H1 (cell line): ENCODE measurements around the gene MRAP. TPM values are rescaled to one million over a fixed set of nuclear protein-coding genes. Genes with fewer than 3 reads are reported as not detected.

Experiments used
- CTCF ChIA-PET: fragments of 300-600 bp; sonication (Branson Sonifier 250); formaldehyde crosslinking; loops from one replicate; lab custom pipeline; 2021; ENCODE audit not compliant: partially characterized antibody; lab: Charles Lee
- POLR2A ChIA-PET: fragments of 300-600 bp; sonication (Branson Sonifier 250); formaldehyde crosslinking; loops from one replicate; lab custom pipeline; 2021; ENCODE audit warnings: inconsistent platforms; ENCODE audit not compliant: partially characterized antibody; lab: Charles Lee
- DNase-seq, 2 experiments: peaks; one replicate each; pipeline versions ENCODE4 v3.0.0 to v3.0.0-alpha.2; 2010 to 2022; ENCODE audit warnings: low spot score in 2 of 2, low read depth in 1 of 2, mixed read lengths in 1 of 2
- FAIRE-seq: peaks from 2 replicates; lab custom pipeline; 2011; peaks lifted over from hg19 to GRCh38; lab: Jason Lieb, UNC
- H2AFZ ChIP-seq: 2 replicates; pipeline ENCODE4 v1.8.1; 2012; ENCODE audit warnings: low read length, inconsistent platforms
- H2AK5ac ChIP-seq: 2 replicates; pipeline ENCODE4 v1.6.1; 2013; ENCODE audit warnings: low read depth, low read length
- H2BK120ac ChIP-seq: replicated peaks from 2 replicates; pipeline ENCODE3; 2013; ENCODE audit warnings: low read depth, low read length, inconsistent platforms
- H2BK12ac ChIP-seq: 2 replicates; pipeline ENCODE4 v1.6.1; 2013; ENCODE audit warnings: low read depth, low read length
- H2BK15ac ChIP-seq: 2 replicates; pipeline ENCODE4 v1.6.1; 2013; ENCODE audit warnings: low read length
- H2BK20ac ChIP-seq: 2 replicates; pipeline ENCODE4 v1.6.1; 2013; ENCODE audit warnings: low read length
- H2BK5ac ChIP-seq: 2 replicates; pipeline ENCODE4 v1.6.1; 2013; ENCODE audit warnings: low read depth, low read length
- H3K14ac ChIP-seq: 2 replicates; pipeline ENCODE4 v1.6.1; 2013; ENCODE audit warnings: inconsistent platforms; ENCODE audit not compliant: insufficient read length
- H3K18ac ChIP-seq: 2 replicates; pipeline ENCODE4 v1.6.1; 2013; ENCODE audit warnings: low read length; ENCODE audit errors: extremely low read depth
- H3K23ac ChIP-seq: 2 replicates; pipeline ENCODE4 v1.6.1; 2013; ENCODE audit warnings: inconsistent platforms; ENCODE audit not compliant: insufficient read length
- H3K23me2 ChIP-seq: 2 replicates; pipeline ENCODE4 v1.6.1; 2013; ENCODE audit warnings: low read depth, low read length
- H3K27ac ChIP-seq: 2 replicates; pipeline ENCODE4 v1.6.1; 2011; ENCODE audit warnings: low read depth, low read length, inconsistent platforms
- H3K27me3 ChIP-seq, 4 experiments: replicated peaks in 1 of 4; 1 replicate in 1 of 4; 2 replicates in 3 of 4; pipeline versions ENCODE4 v1.6.1 to v1.8.1; 2011 to 2013; ENCODE audit warnings: low read length in 3 of 4, mild to moderate bottlenecking in 3 of 4, inconsistent platforms in 2 of 4, mixed read lengths in 2 of 4, moderate library complexity in 1 of 4; ENCODE audit not compliant: control insufficient read depth in 3 of 4, insufficient read depth in 3 of 4; ENCODE audit errors: extremely low read depth in 1 of 4
- H3K36me3 ChIP-seq, 4 experiments: 2 replicates each; pipeline versions ENCODE4 v1.6.1 to v1.8.1; 2011 to 2013; ENCODE audit warnings: mild to moderate bottlenecking in 4 of 4, low read length in 3 of 4, moderate library complexity in 2 of 4, control low read depth in 1 of 4, inconsistent platforms in 1 of 4; ENCODE audit not compliant: insufficient read depth in 4 of 4, control insufficient read depth in 2 of 4
- H3K4ac ChIP-seq: replicated peaks from 2 replicates; pipeline ENCODE3; 2013; ENCODE audit warnings: low read length, low read depth, mixed read lengths, inconsistent platforms; ENCODE audit not compliant: insufficient read length
- H3K4me1 ChIP-seq, 4 experiments: replicated peaks in 1 of 4; 1 replicate in 1 of 4; 2 replicates in 3 of 4; pipeline versions ENCODE4 v1.6.1 to v1.8.1; 2011 to 2013; ENCODE audit warnings: low read length in 3 of 4, inconsistent platforms in 2 of 4, mixed read lengths in 1 of 4; ENCODE audit not compliant: insufficient read depth in 4 of 4, control insufficient read depth in 3 of 4
- H3K4me2 ChIP-seq, 2 experiments: 2 replicates each; pipeline versions ENCODE4 v1.6.1 to v1.8.1; 2011 to 2013; ENCODE audit warnings: low read depth in 2 of 2, low read length in 2 of 2, control low read depth in 1 of 2, inconsistent platforms in 1 of 2, mild to moderate bottlenecking in 1 of 2; ENCODE audit not compliant: insufficient read depth in 1 of 2
- H3K4me3 ChIP-seq, 4 experiments: fragments of 200-600, 300-600 bp in 1 of 4; sonication (generic), shearing (Covaris generic), sonication (Bioruptor Twin) in 1 of 4; 2 replicates each; pipeline versions ENCODE4 v1.5.1 to v1.8.1; 2011 to 2016; ENCODE audit warnings: low read length in 4 of 4, low read depth in 3 of 4, control low read depth in 2 of 4, inconsistent platforms in 2 of 4, mild to moderate bottlenecking in 2 of 4, mixed read lengths in 1 of 4, moderate library complexity in 1 of 4; ENCODE audit not compliant: insufficient read depth in 2 of 4; ENCODE audit errors: extremely low read depth in 1 of 4
- H3K56ac ChIP-seq: replicated peaks from 2 replicates; pipeline ENCODE3; 2013; ENCODE audit warnings: low read depth, mild to moderate bottlenecking, mixed read lengths, low read length, inconsistent platforms; ENCODE audit not compliant: insufficient read length
- H3K79me1 ChIP-seq: 2 replicates; pipeline ENCODE4 v1.6.1; 2013; ENCODE audit warnings: low read depth, low read length, control low read depth
- H3K79me2 ChIP-seq, 2 experiments: 2 replicates each; pipeline versions ENCODE4 v1.6.1 to v1.8.1; 2012 to 2013; ENCODE audit warnings: low read length in 2 of 2, mild to moderate bottlenecking in 2 of 2, inconsistent platforms in 1 of 2; ENCODE audit not compliant: insufficient read depth in 2 of 2, control insufficient read depth in 1 of 2
- H3K9ac ChIP-seq, 4 experiments: replicated peaks in 1 of 4; 1 replicate in 1 of 4; 2 replicates in 3 of 4; pipeline versions ENCODE4 v1.6.1 to v1.8.1; 2011 to 2013; ENCODE audit warnings: low read depth in 3 of 4, low read length in 3 of 4, control low read depth in 2 of 4, mild to moderate bottlenecking in 2 of 4, moderate library complexity in 2 of 4, inconsistent platforms in 1 of 4; ENCODE audit errors: extremely low read depth in 1 of 4
- H3K9me3 ChIP-seq, 2 experiments: 2 replicates each; pipeline versions ENCODE4 v1.6.1 to v1.8.1; 2012 to 2013; ENCODE audit warnings: mild to moderate bottlenecking in 2 of 2, moderate library complexity in 2 of 2, control low read depth in 1 of 2, inconsistent platforms in 1 of 2, low read depth in 1 of 2, low read length in 1 of 2, mixed read lengths in 1 of 2; ENCODE audit not compliant: insufficient read depth in 2 of 2
- H4K20me1 ChIP-seq, 2 experiments: replicated peaks in 1 of 2; 2 replicates each; pipeline versions ENCODE3 to v1.8.1; 2011 to 2013; ENCODE audit warnings: inconsistent platforms in 2 of 2, low read length in 2 of 2, mild to moderate bottlenecking in 1 of 2; ENCODE audit not compliant: insufficient read depth in 2 of 2, control insufficient read depth in 1 of 2
- H4K5ac ChIP-seq: 2 replicates; pipeline ENCODE4 v1.6.1; 2013; ENCODE audit warnings: low read length, low read depth, mixed read lengths, inconsistent platforms; ENCODE audit not compliant: insufficient read length
- H4K8ac ChIP-seq: 2 replicates; pipeline ENCODE4 v1.8.0; 2013; ENCODE audit warnings: mild to moderate bottlenecking, moderate library complexity, low read length, inconsistent platforms; ENCODE audit not compliant: insufficient read depth; ENCODE audit errors: extremely low read depth
- H4K91ac ChIP-seq: replicated peaks from 2 replicates; pipeline ENCODE3; 2013; ENCODE audit warnings: low read length, mixed read lengths, inconsistent platforms; ENCODE audit not compliant: insufficient read length
- CTBP2 ChIP-seq: IDR thresholded peaks from 2 replicates; pipeline ENCODE4 v1.7.0; 2011; ENCODE audit warnings: borderline replicate concordance, mild to moderate bottlenecking, moderate library complexity, mixed read lengths, low read length; ENCODE audit not compliant: insufficient read depth, insufficient read length
- GTF2F1 ChIP-seq: IDR thresholded peaks from 2 replicates; pipeline ENCODE4 v1.6.1; 2012; ENCODE audit warnings: low read depth, low read length, improper control_type of control experiment, borderline replicate concordance
- HDAC6 ChIP-seq: IDR thresholded peaks from one replicate; pipeline ENCODE4 v1.7.1; 2012; ENCODE audit warnings: low read depth, mild to moderate bottlenecking, inconsistent platforms, low read length, moderate library complexity
- NANOG ChIP-seq: IDR thresholded peaks from 2 replicates; pipeline ENCODE4 v1.6.1; 2011; ENCODE audit warnings: low read length, low read depth, mild to moderate bottlenecking, inconsistent platforms; ENCODE audit not compliant: insufficient read depth, poor library complexity, severe bottlenecking
- RAD21 ChIP-seq, 2 experiments: IDR thresholded peaks in 1 of 2; conservative IDR thresholded peaks in 1 of 2; 2 replicates each; pipeline ENCODE4 v1.6.1; 2011; ENCODE audit warnings: low read depth in 2 of 2, low read length in 2 of 2, improper control_type of control experiment in 1 of 2, inconsistent platforms in 1 of 2, mild to moderate bottlenecking in 1 of 2, moderate library complexity in 1 of 2
- RBBP5 ChIP-seq: IDR thresholded peaks from 2 replicates; pipeline ENCODE4 v1.7.1; 2012; ENCODE audit warnings: low read depth, mild to moderate bottlenecking, inconsistent platforms, low read length, moderate library complexity, borderline replicate concordance
- RFX5 ChIP-seq: IDR thresholded peaks from 2 replicates; pipeline ENCODE4 v1.6.1; 2011; ENCODE audit warnings: low read depth, low read length, improper control_type of control experiment, borderline replicate concordance
- TEAD4 ChIP-seq: IDR thresholded peaks from 2 replicates; pipeline ENCODE4 v1.6.1; 2012; ENCODE audit warnings: low read depth, low read length, inconsistent platforms, mixed read lengths
- WGBS, 2 experiments: shearing (Covaris generic) in 1 of 2; methylation state at CpG; one replicate each; pipeline versions ENCODE4 v1.1.6 to v1.1.7; 2013 to 2015; ENCODE audit warnings: low lambda C conversion rate in 2 of 2, mixed read lengths in 2 of 2, inconsistent platforms in 1 of 2, low coverage in 1 of 2, missing lambda C conversion rate in 1 of 2; ENCODE audit not compliant: insufficient replicate concordance in 2 of 2, insufficient coverage in 1 of 2, insufficient read length in 1 of 2; ENCODE audit errors: extremely low coverage in 1 of 2, missing lambda C conversion rate in 1 of 2; 5-methylcytosine and 5-hydroxymethylcytosine counted together
- polyA plus RNA-seq, 7 experiments: library from polyadenylated mRNA; depleted of rRNA in 3 of 7; stranded (reverse) in 5 of 7; unstranded in 2 of 7; fragments of >200 nt in 5 of 7; fragments of 200-250 nt in 2 of 7; gene quantifications; 1 replicate in 5 of 7; 2 replicates in 1 of 7; 4 replicates in 1 of 7; pipeline versions ENCODE4 v1.2.1 to v1.2.3, GENCODE V29; 2011 to 2013; ENCODE audit warnings: missing spikeins in 2 of 7, mixed read lengths in 2 of 7
- total RNA-seq: library from RNA; stranded (reverse); fragmentation: NEBNext Ultra II Directional; extraction: Animal tissue kit (Norgen Biotek cat#: 25700); gene quantifications from 2 replicates; pipeline ENCODE4 v1.2.1, GENCODE V29; 2021
- TF ChIP-seq, protein P1 (sequence below), 3 experiments: IDR thresholded peaks; 1 replicate in 2 of 3; 2 replicates in 1 of 3; pipeline versions ENCODE4 v1.5.1 to v1.6.1; 2011; ENCODE audit warnings: low read length in 3 of 3, mild to moderate bottlenecking in 3 of 3, inconsistent platforms in 2 of 3, low read depth in 1 of 3, moderate library complexity in 1 of 3; ENCODE audit not compliant: insufficient read depth in 1 of 3; ENCODE audit errors: control extremely low read depth in 1 of 3
- TF ChIP-seq, protein P2 (sequence below): IDR thresholded peaks from 2 replicates; pipeline ENCODE4 v1.6.1; 2012; ENCODE audit warnings: inconsistent platforms

The MRAP gene
- total and polyA plus RNA-seq, 2 of the 8 experiments (the other 6 are each of a cell fraction or from before 2014, with no cell fraction given) = not detected

- Histone ChIP-seq H2BK12ac (no peak overlapping the region), H3K79me2 (no peaks in the 10 kb centered on the region), H3K36me3 (peaks cover 0 to 3% (median 0%) of the 10 kb centered on the region in 4 experiments; a peak in 1 of 8 replicates), H3K23ac (no peak overlapping the region), H3K9me3 (peaks cover 0 to 3% of the 10 kb centered on the region in 2 experiments; a peak in 1 of 4 replicates), H2BK5ac (no peak overlapping the region), H4K5ac (no peak overlapping the region), H2BK20ac (no peak overlapping the region), H2BK15ac (no peak overlapping the region), H3K4me2 (no peak overlapping the region), H4K20me1 (peaks cover 2 to 6% of the 10 kb centered on the region in 2 experiments), H3K27ac (no peak overlapping the region), H3K4ac (no peak overlapping the region), H3K14ac (no peak overlapping the region), H3K79me1 (no peaks in the 10 kb centered on the region), H4K8ac (no peak overlapping the region), H2BK120ac (no peak overlapping the region), H3K18ac (no peak overlapping the region), H3K4me3 (no peak overlapping the region), H2AFZ (no peak overlapping the region), H3K9ac (no peak overlapping the region), H3K4me1 (peaks cover 0 to 7% (median 4%) of the 10 kb centered on the region in 4 experiments; a peak in 5 of 7 replicates), H2AK5ac (no peak overlapping the region), H3K23me2 (no peaks in the 10 kb centered on the region; the same call in 1 of the 2 replicates), H4K91ac (no peak overlapping the region), H3K56ac (no peak overlapping the region), H3K27me3 (no peaks in the 10 kb centered on the region)
- ChIA-PET POLR2A (no interaction called here), CTCF (no interaction called here)
- 89% methylated on average over 2 of the region's 2 CpGs; no CpG with 5 or more reads in 1 of the 2 experiments for WGBS, 2 experiments
- FAIRE-seq (no peak), DNase-seq (no peak)
- TF ChIP-seq GTF2F1 = no peak
- TF ChIP-seq, protein P1, sequence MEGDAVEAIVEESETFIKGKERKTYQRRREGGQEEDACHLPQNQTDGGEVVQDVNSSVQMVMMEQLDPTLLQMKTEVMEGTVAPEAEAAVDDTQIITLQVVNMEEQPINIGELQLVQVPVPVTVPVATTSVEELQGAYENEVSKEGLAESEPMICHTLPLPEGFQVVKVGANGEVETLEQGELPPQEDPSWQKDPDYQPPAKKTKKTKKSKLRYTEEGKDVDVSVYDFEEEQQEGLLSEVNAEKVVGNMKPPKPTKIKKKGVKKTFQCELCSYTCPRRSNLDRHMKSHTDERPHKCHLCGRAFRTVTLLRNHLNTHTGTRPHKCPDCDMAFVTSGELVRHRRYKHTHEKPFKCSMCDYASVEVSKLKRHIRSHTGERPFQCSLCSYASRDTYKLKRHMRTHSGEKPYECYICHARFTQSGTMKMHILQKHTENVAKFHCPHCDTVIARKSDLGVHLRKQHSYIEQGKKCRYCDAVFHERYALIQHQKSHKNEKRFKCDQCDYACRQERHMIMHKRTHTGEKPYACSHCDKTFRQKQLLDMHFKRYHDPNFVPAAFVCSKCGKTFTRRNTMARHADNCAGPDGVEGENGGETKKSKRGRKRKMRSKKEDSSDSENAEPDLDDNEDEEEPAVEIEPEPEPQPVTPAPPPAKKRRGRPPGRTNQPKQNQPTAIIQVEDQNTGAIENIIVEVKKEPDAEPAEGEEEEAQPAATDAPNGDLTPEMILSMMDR (IDR thresholded peaks at IDR 0.05; ENCODE audit: control extremely low read depth in 1 of 3, insufficient read depth in 1 of 3, low read depth in 1 of 3, low read length in 3 of 3) = no peak
- TF ChIP-seq RFX5 = no peak
- TF ChIP-seq TEAD4 = no peak
- no peak for TF ChIP-seq RBBP5
- no peak for TF ChIP-seq RAD21 (IDR thresholded peaks at IDR 0.05 in 1 of 2, conservative IDR thresholded peaks at IDR 0.05 in 1 of 2; ENCODE audit: low read depth in 2 of 2, low read length in 2 of 2)
- TF ChIP-seq, protein P2, sequence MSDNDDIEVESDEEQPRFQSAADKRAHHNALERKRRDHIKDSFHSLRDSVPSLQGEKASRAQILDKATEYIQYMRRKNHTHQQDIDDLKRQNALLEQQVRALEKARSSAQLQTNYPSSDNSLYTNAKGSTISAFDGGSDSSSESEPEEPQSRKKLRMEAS = no peak
- TF ChIP-seq CTBP2 = no peak
- no peak for TF ChIP-seq HDAC6
- no peak for TF ChIP-seq NANOG
Measured at GRCh38 chr21:32301596-32301995, 2.9 kb downstream of the MRAP start.
